Mammary epithelial cell (primary cell): Measurements from ENCODE around the gene MAEA.

Experiments used
- EZH2 ChIP-seq: IDR thresholded peaks from 2 replicates; pipeline ENCODE4 v1.6.1; 2012; ENCODE audit warnings: low read length, inconsistent platforms, borderline replicate concordance
- TF ChIP-seq, protein P1 (sequence below), 2 donors: IDR thresholded peaks in 1 of 2; conservative IDR thresholded peaks in 1 of 2; 2 replicates each; pipeline ENCODE4 v1.5.1; 2011 to 2012; ENCODE audit warnings: inconsistent platforms in 2 of 2, low read length in 2 of 2, mild to moderate bottlenecking in 2 of 2, control low read depth in 1 of 2, low read depth in 1 of 2; ENCODE audit not compliant: insufficient read depth in 1 of 2; ENCODE audit errors: extremely low read depth in 1 of 2

DNA sequence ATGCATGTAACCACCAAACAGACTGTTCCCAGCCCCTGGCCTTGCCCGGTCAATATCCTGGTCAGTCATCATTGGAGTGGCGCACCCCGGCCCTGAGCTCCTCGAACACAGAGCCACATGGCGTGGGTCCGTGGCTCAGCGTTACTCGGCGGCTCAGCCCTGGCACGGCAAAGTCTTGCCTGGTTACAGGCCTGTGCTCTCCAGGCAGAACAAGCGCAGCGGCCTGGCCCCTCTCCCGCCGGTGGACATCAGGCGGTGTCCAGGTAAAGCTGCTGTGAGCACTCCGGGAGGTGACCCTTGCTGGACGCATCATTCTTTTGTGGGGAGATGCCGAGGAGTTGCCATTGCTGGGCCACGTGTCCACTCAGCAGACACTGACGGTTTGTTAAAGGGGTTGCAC is 51.2 kb downstream of the MAEA start:
- TF ChIP-seq, protein P1, sequence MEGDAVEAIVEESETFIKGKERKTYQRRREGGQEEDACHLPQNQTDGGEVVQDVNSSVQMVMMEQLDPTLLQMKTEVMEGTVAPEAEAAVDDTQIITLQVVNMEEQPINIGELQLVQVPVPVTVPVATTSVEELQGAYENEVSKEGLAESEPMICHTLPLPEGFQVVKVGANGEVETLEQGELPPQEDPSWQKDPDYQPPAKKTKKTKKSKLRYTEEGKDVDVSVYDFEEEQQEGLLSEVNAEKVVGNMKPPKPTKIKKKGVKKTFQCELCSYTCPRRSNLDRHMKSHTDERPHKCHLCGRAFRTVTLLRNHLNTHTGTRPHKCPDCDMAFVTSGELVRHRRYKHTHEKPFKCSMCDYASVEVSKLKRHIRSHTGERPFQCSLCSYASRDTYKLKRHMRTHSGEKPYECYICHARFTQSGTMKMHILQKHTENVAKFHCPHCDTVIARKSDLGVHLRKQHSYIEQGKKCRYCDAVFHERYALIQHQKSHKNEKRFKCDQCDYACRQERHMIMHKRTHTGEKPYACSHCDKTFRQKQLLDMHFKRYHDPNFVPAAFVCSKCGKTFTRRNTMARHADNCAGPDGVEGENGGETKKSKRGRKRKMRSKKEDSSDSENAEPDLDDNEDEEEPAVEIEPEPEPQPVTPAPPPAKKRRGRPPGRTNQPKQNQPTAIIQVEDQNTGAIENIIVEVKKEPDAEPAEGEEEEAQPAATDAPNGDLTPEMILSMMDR (conservative IDR thresholded peaks at IDR 0.05 in 1 of 2, IDR thresholded peaks at IDR 0.05 in 1 of 2; ENCODE audit: extremely low read depth in 1 of 2, insufficient read depth in 1 of 2, low read depth in 1 of 2, low read length in 2 of 2), result no peak
- TF ChIP-seq EZH2, result no peak
